Fibroblast of peridontal ligament (primary cell): ENCODE results near the gene LRRC8E.
"Not testable (repeated sequence)": the region's sequence is repeated elsewhere in the genome, so short reads cannot be mapped to it uniquely, and the experiment has no call there.

Source experiments
- DNase-seq: peaks from one replicate; pipeline ENCODE4 v3.0.0-alpha.2; 2010; ENCODE audit errors: extremely low read depth

The LRRC8E gene

DNA sequence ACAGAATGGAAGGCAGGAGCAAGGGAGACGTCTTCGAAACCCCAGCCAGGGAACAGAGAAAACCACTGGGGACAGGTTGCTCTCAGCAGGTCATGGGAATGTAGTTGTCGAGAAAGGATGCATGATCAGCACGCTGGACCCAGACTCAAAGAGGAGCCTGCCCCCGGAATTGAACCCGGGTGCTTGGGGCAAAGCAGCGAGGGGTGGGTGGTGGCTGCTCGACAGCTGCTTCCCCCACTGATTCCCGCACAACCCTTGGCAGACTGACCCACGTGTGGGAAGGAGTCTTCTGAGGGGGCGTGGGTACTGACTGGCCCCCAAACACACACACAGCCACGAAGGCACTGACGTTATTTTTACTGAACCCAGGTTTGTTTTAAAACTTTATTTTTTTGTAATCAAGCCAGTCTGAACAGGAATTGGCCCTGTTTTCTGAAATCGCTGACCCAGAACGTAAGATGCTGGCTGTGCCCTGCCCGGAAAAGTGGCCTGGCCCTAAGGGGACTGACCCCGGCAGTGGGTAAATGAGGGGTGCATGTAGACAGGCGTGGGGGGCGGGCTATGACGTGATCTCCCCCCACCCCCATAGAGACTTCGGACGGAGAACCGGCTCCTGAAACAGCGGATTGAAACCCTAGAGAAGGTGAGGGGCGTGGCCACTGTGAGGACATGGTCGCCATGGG is 32.7 kb upstream of the LRRC8E start:
- DNase-seq = no peak

DNA sequence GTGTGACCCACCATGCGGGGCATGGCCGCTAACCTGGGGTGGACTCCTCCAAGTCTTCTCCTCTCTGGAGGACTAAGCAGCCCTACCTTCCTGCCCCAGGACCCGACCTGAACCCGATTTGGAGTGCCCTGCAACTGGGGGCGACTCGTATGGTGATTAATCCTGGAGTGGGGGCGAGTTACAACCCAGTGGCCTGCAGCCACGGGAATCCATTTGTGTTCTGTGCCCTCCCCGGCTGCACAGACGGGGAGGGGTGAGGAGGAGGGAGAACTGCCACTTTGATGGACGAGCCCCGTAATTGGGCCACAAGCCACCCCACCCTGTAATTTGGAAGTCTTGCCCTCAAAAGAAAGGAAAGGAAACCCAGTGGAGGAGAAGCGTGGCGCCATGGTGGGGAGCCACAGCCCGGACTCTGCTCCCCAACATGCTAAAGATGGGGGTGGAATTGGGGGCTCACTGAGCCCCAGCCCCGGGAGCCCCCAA is 32.2 kb upstream of the LRRC8E start:
- no peak for DNase-seq

DNA sequence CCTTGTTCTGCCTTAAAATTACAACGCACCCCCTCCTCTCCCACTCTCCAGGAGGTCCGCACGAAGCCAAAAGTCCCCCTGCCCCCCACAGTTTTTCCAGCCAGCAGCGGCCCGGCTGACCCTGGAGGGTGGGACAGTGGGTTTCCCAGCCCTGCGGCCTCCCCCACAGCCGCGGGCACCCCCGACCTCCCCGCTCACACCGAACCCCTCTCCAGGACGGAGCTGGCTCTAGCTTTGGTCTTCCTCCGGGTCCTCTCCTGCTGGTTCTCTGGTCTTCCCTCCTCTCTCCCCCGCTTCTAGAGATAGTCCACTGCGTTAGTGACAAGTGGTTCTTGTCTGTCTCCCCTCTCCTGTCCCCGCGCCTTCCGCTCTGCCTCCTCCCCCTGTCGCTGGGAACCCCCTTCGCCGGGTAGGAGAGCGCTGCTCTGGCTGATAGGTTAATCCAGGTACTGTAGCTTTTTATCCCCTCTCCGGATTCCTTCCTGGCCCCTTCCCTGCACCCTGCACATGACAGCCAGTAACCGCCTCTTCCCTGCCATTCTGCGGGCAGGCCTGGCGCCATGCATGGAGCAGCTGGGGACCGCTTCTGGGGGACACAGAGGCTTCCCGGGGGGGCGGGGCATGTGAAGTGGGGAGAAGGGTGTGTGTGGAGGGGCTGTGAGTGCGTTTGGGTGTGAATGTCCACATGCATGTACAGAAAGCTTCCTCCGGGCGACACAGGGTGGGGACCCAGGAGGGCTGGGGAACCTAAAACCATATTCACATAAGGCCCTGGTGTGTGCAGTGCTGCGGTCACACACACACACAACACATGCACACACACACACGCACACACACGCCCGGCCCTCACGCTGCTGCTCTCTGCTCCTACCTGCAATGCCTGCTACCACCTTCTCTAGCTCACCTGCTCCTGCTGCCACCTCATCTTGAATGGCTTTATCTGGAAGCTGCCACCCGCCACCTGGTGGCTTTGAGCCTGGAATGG is 31.3 kb upstream of the LRRC8E start:
- no peak for DNase-seq

DNA sequence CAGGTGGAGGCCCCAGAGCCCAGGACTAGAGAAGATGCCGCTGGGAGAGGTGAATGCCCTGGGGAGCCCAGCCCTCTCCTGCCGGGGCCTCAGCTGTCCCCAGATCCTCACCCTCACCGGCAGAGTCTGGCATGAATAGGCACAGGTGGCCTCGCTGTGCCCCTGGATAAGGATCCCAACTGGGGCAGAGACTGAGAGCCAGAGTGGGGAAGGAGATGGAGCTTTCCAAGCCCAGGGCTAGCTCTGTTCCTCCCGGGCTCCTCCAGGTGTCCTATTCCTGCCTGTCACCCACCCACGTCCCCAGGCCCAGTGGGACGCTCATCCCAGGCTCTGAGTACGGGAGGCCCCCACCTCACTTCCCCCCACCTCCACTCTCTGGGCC is 30.6 kb upstream of the LRRC8E start:
- no peak for DNase-seq

DNA sequence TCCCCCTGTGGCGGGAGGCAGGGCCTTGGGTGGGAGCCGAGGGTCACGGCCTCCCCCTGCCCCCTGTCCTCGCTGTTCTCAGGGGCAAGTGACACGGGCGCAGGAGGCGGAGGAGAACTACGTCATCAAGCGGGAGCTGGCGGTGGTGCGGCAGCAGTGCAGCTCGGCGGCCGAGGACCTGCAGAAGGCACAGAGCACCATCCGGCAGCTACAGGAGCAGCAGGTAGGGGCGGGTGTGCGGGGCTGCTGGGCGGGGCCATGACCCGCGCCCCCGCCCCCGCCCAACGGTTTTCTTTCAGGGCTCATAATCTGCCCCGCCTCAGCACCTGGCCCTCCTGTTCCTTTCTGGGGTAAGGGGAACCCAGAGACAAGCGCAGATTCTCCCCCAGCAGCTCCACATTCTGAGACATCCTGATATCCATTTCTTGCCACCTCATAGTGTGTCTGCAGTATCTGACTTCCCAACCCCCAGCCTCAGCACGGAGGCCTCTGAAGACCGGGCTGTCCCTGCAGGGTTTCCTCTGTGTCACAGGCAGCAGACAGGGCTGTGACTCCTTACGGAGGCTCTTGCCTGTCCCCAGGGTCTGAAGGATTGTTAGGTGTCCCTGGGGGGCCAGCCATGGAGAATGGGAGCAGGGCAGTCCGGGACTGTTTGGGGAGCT is 30.1 kb upstream of the LRRC8E start:
- DNase-seq = no peak

DNA sequence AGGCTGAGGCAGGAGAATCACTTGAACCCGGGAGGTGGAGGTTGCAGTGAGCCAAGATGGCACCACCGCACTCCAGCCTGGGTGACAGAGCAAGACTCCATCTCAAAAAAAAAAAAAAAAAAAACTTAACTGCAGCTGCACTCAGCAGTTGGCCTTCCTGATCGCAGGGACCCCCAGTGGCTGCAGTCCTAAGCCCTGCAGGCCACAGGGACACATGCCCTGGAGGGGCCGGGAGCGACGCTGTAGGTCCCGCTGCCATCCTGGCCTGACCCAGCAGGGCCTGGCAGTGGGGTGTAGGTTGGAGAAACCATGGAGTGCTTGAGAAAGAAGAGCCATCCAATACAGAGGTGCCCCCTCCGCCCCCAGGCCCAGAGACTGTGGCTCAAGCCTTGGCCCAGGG is 29.2 kb upstream of the LRRC8E start:
- not testable (repeated sequence) for DNase-seq

DNA sequence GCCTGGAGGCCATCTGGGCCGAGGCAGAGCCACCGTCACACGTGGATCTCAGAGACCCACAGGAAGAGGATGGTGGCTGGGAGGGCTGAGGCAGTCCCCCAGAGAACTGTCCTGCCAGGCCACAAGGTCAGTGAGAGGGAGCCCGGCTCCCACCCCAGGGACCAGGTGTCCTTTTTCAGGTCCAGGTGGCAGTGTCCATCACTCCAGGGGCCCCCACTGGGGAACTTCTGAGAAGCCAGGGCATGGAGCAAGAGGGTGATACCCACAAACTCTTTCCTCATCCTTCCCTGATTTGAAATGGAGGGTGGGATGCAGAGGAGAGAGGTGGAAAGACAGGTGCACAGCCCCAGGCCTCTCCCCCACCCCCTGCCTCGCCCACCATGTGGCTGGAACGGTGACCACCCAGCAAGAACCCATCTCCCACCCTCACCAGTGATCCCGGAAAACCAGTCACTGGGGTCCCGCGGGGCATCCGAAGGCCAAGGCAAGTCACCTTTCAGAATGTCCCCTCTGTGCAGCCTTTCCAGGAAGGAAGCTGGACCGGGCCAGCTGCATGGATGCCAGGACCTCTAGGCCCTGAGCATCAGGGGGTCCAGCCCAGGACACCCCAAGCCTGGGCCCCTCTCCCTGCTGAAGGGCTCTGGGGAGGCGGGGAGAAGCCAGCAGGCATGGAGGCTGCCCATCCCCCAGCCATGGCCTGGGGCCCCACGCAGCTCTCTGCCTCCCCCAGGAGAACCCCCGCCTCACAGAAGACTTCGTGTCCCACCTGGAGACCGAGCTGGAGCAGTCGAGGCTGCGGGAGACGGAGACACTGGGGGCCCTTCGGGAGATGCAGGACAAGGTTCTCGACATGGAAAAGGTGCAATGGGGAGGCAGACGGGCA is 28.2 kb upstream of the LRRC8E start:
- DNase-seq = no peak

DNA sequence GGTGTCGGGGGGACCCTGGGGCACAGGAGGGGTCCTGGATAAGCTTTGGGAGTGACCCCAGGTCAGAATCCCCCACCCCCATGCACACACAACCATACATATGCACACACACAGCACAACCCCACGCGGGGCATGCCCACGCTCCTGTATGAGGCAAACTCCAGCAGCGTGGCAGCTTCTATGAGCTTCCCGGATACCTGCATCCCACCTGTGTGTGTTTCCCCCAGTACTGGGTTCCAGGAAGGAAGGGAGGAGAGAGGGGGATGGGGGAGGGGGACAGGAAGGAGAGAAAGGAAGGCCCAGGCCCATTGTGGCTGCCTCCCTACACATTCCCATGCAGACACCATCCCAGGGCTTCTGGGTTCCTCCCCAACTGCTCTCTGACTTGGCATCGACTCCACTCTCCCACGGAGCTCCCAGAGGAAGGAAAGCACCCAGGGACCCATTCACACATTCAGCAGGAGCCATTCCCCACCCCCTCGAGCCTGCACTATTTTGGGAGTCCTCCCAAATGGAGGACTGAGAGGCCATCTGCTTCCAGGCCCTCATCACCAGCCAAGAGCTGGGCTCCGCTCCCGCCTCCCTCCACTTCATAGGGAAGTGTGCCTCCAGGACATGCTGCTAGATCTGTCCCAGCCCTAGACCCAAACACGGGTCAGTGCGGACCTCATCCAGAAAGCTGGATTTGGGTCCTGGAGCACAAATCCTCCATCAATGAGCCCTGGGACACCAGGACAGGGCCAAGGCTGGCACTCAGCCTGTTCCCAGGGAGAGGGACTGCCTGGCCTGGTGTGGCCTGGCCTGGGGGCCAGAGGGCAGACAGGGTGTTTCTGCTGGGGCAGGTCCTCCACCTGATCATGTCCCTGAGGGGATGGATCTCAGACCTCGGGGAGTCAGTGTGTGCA is 27.3 kb upstream of the LRRC8E start:
- no peak for DNase-seq

DNA sequence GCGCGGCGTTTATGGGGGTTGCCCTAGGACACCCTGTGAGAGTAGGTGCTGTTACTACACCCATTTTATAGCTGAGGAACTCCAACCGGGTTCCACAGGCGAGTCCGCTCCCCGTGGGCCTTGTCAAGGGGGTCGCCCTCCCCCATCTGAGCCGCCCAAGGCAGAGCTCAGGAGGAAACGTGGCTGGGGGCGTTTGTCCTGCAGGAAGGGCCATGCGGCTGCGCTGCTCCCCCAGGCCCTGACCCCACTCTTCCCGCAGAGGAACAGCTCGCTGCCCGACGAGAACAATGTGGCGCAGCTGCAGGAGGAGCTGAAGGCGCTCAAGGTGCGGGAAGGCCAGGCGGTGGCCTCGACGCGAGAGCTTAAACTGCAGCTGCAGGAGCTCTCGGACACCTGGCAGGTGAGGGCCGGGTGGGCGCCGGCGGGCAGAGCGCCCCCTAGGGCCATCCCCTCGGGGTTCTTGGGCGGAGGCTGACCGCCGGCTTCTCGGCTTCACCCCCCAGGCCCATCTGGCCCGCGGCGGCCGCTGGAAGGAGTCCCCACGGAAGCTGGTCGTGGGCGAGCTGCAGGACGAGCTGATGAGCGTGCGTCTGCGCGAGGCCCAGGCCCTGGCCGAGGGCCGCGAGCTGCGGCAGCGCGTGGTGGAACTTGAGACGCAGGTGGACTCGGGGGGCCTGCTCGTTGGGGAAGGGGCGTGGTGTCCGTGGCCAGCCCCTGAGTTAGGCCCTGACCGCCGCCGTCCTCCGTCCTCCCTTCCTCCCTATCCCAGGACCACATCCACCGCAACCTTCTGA is 26.5 kb upstream of the LRRC8E start:
- no peak for DNase-seq

DNA sequence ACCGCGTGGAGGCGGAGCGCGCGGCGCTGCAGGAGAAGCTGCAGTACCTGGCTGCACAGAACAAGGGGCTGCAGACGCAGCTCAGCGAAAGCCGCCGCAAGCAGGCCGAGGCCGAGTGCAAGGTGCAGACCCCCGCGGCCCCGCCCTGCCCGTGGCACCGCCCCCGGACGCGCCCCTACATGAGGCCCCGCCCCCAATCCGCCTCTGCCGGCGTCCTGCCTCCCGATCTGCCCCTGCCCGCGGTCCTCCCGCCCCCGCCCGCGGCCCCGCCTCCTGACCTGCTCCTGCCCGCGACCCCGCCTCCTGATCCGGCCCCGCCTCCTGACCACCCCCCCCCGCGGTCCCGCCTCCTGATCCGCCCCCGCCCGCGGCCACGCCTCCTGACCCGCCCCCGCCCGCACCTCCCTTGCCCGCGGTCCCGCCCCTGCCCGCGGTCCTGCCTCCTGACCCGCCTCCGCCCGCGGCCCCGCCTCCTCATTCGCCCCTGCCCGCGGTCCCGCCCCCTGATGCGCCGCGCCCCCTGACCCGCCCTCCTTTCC is 25.8 kb upstream of the LRRC8E start:
- DNase-seq = no peak

DNA sequence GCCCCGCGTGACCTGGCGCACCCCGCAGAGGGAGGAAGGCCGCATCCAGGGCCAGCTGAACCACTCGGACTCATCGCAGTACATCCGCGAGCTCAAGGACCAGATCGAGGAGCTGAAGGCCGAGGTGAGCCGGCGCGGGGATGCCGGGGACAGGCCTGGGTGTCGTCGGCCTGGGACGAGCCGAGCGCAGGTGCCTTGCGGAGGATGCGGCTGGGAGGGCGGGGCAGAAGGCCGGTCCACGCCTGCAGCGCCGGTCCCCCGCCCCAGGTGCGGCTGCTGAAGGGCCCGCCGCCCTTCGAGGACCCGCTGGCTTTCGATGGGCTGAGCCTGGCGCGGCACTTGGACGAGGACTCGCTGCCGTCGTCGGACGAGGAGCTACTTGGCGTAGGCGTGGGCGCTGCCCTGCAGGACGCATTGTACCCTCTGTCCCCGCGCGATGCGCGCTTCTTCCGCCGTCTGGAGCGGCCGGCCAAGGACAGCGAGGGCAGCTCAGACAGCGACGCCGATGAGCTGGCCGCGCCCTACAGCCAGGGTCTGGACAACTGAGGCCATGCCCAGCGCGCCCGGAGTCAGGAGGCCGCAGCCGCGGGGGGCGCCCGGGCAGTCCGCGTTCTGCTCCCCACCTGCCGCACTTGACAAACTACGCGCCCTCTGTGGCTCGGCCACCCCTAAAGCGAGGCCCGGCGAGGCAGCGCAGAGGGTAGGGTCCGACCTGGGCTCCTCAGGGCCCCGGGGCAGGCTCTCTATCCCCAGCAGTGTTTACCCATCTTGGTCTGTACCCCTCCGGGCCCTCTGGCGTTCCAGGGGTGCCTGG is 24.9 kb upstream of the LRRC8E start:
- no peak for DNase-seq

DNA sequence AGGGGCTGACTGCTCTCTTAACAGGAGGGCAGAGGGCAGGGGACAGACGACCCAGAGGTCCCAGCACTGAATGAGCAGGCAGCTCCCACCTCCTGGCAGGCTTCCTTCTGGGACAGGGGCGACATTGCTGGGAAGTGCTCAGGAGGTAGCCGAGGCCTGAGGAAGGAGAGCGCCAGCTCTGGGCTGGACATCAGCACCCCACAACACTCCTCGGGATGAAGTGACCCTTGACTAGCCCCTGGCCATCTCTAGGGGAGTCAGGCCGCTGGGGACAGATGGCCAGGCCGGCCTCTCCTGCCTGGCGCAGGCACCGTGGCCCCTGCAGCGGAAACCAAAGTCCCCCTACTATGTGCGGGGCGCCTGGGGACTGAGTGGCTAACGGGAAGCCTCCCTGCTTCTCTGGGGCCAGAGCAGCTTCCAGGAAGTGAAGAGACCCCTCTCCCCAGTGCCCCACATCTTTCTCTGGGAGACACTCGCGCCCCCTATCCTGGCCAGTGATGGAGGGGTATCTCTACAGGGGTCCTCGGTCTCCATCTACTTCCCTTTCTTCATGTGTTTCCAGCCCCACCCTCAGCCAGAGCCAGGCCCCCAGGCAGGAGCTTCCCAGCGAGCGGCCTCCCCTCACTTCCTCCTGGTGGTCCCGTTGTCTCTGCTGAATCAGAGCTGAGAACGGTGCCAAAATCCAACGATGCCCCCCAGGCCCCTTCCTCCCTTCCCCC is 24.2 kb upstream of the LRRC8E start:
- DNase-seq = no peak

DNA sequence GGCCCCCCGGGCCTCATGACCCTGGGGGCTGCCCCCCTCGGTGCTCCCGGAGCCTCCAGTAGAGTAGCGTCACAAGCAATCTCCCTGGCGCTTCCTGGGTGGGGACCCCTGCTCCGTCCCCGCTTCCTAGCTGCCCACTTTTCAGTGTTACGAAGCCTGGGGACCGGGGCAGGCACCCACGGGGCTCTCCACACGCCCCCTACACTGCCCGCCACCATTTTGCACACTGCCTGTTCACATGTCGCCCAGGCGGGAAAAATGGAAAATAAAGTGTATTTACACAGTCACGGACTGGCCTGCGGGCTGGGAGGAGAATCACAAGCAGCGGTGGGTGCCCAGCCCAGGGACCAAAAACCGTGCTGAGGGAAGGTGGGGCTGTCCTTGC is 23.6 kb upstream of the LRRC8E start:
- DNase-seq = no peak

DNA sequence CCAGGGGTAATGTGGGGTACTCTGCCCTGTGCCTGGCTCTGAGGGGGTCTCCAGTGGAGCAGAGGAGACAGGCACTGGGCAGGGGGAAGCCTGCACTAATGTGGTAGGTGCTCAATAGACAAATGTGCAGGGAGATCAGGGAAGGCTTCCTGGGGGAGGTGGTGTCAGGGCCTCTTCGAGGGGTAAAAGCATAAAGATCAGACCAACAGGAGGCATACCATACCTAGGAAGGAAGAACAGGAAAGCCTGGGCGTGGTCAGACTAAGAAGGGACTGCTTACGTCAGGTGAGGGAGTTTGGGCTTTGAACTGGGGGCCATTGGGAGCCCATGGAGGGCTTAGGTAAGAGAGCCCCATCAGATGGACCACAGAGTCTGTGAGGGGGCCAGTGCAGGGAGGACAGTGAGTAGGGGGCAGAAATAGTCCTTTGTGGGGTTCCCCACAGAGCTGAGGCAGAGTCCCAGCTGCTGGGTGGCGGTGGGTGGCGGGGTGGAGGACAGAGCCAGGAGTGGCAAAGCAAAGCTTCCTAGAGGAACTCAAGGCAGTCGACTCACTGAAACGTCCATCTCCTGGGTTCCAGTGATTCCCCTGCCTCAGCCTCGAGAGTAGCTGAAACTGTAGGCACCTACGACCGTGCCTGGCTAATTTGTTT is 22.9 kb upstream of the LRRC8E start:
- DNase-seq = no peak

DNA sequence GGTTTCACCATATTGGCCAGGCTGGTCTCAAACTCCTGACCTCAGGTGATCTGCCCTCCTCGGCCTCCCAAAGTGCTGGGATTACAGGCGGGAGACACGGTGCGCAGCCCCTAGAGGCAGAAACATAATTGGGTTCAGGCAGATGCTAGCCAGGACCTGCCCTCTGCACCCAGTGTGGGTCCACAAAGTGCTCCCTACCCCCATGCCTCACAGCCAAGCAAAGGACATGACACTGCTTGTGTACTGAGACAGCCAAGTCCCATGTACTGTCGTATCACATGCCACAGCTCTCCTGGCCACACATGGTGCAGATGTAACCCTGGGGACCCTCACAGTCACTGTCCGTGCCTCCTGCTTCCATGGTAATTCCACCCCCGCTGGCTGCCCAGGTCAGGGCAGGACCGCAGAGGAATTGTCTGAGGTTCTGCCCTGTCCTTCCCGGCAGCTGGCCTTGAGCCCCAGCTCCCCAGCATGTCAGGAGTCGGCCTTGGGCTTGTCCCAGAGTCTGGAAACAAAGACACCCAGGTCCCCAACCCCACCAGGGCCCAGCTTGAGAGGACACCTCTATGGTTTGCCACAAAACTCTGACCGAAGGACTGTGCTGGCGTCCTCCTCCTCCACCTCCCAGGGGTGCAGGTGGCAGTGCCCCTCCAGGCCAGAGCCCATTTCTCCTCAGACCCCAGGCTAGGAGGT is 21.8 kb upstream of the LRRC8E start:
- no peak for DNase-seq

DNA sequence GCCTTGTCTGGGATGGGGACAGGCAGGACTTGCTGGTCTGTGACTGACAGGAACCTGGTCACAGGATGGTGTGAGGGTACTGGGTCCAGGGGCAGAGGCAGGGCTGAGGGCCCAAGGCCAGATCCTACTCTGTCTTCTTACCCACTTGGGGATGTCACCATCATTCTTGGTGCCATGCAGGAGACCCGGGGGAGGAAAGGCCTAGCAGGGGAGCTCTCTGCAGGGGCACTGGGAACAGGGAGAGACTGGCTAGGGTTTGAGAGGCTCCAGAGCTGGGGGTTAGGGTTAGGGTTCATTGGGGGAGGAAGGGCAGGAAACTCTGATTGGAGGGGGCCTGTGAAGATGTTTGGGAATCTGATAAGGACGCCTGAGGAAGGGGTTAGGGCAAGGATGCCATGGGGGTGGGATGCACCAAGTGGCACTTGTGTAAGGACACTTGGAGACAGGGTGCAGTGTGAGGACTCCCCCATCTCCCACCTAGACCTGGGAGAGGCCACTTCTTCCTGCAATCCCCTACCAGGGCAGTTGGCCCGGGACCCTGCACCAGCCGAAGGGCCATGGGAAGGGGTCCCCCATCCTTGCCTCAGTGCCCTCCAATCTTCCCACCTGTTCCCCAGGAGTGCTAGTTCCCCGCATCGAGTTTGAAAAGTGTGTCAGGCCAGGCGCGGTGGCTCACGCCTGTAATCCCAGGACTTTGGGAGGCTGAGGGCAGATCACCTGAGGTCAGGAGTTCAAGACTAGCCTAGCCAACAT is 21.0 kb upstream of the LRRC8E start:
- DNase-seq = no peak
